Activated CD4-positive, alpha-beta T cell treated with anti-CD3 and anti-CD28 coated beads, Interleukin-2, amount 50 U/mL, for 4 hours (primary cell): ENCODE measurements around the gene FHDC1.
"Not testable (repeated sequence)": the region's sequence is repeated elsewhere in the genome, so short reads cannot be mapped to it uniquely, and the experiment has no call there.

Experiments
- DNase-seq, 2 experiments: peaks; one replicate each; pipeline ENCODE4 v3.0.0-alpha.2; 2020

Gene FHDC1

GRCh38 chr4:152935631-152936445 lies at the start of gene FHDC1:
FHDC1 (plus strand) TSS chr4:152936323; CDS start chr4:152943058, 6,735 bp downstream.
- no peak for DNase-seq

- DNase-seq, result no peak
These were observed 48.1 kb upstream of the FHDC1 start for GRCh38 chr4:152887981-152888380.

GRCh38 chr4:152892974-152893373 lies 43.1 kb upstream of the FHDC1 start:
- DNase-seq, result no peak

- DNase-seq, result no peak
These were observed 41.5 kb upstream of the FHDC1 start for GRCh38 chr4:152894673-152895072.

- DNase-seq, result no peak
These were observed 39.3 kb upstream of the FHDC1 start for GRCh38 chr4:152896811-152897210.

GRCh38 chr4:152898133-152898532 lies 38.0 kb upstream of the FHDC1 start:
- DNase-seq, result not testable (repeated sequence)

GRCh38 chr4:152898606-152899005 lies 37.5 kb upstream of the FHDC1 start:
- no peak for DNase-seq

- no peak for DNase-seq
These were observed 35.7 kb upstream of the FHDC1 start for GRCh38 chr4:152900395-152900794.

- no peak for DNase-seq
These were observed 34.9 kb upstream of the FHDC1 start for GRCh38 chr4:152901205-152901604.

GRCh38 chr4:152903658-152904057 lies 32.5 kb upstream of the FHDC1 start:
- no peak for DNase-seq

- no peak for DNase-seq
These were observed 26.2 kb upstream of the FHDC1 start for GRCh38 chr4:152909901-152910300.

GRCh38 chr4:152910521-152910920 lies 25.6 kb upstream of the FHDC1 start:
- no peak for DNase-seq

GRCh38 chr4:152917543-152918395 lies 18.4 kb upstream of the FHDC1 start:
- DNase-seq, result no peak

GRCh38 chr4:152919826-152920225 lies 16.3 kb upstream of the FHDC1 start:
- no peak for DNase-seq

GRCh38 chr4:152920768-152921167 lies 15.4 kb upstream of the FHDC1 start:
- DNase-seq, result no peak

GRCh38 chr4:152921284-152921683 lies 14.8 kb upstream of the FHDC1 start:
- no peak for DNase-seq

- DNase-seq, result no peak
These were observed 10.3 kb upstream of the FHDC1 start for GRCh38 chr4:152925851-152926250.

GRCh38 chr4:152926959-152927358 lies 9.2 kb upstream of the FHDC1 start:
- DNase-seq, result no peak

- no peak for DNase-seq
These were observed 8.4 kb upstream of the FHDC1 start for GRCh38 chr4:152927737-152928136.

GRCh38 chr4:152928286-152928685 lies 7.8 kb upstream of the FHDC1 start:
- DNase-seq, result no peak

GRCh38 chr4:152929888-152930287 lies 6.2 kb upstream of the FHDC1 start:
- DNase-seq, result no peak

- no peak for DNase-seq
These were observed 980 bp upstream of the FHDC1 start for GRCh38 chr4:152935143-152935542.

- DNase-seq, result no peak
These were observed 568 bp downstream of the FHDC1 start for GRCh38 chr4:152936446-152937335.
